GM12878 (cell line): ENCODE results near the gene GRIK4. TPM values are rescaled to one million over a fixed set of nuclear protein-coding genes. Genes with fewer than 3 reads are reported as not detected.

Source experiments
- ATAC-seq: fragments of 200-7000 bp; cut with Tn5 transposase; 3 replicates; pipeline ENCODE4 v1.9.1; 2020; ENCODE audit warnings: mild to moderate bottlenecking, moderate library complexity
- BruUV-seq: library from RNA; stranded (reverse); fragments of 400-500 nt; replicated peaks from 2 replicates; lab custom pipeline; 2021; lab: Mats Ljungman, UMichigan
- CTCF ChIA-PET: fragments of 300-600 bp; sonication (Branson Sonifier 250); formaldehyde crosslinking; extraction: SDS; loops from one replicate; lab custom pipeline; 2021; ENCODE audit warnings: inconsistent platforms; lab: Yijun Ruan, JAX
- POLR2A ChIA-PET: fragments of 350-600 bp; formaldehyde crosslinking; extraction: SDS; loops from one replicate; lab custom pipeline; 2021; ENCODE audit warnings: inconsistent platforms; lab: Charles Lee
- RAD21 ChIA-PET: fragments of 300-600 bp; sonication (Branson Sonifier 250); formaldehyde crosslinking; loops from one replicate; lab custom pipeline; 2023; ENCODE audit warnings: antibody characterized with exemption; ENCODE audit not compliant: unreplicated experiment; lab: Charles Lee
- SMC1A ChIA-PET: fragments of 300-600 bp; sonication (Branson Sonifier 250); formaldehyde crosslinking; loops from one replicate; lab custom pipeline; 2023; ENCODE audit not compliant: unreplicated experiment, uncharacterized antibody; lab: Charles Lee
- DNase-seq: peaks from one replicate; pipeline ENCODE4 v3.0.0-alpha.2; 2011; ENCODE audit warnings: low read depth, low spot score
- FAIRE-seq: peaks from 3 replicates; lab custom pipeline; 2011; peaks lifted over from hg19 to GRCh38; lab: Jason Lieb, UNC
- H2AFZ ChIP-seq: 2 replicates; pipeline ENCODE4 v1.6.0; 2011; ENCODE audit warnings: low read depth, low read length, control low read depth; ENCODE audit not compliant: control insufficient read depth
- H3K27ac ChIP-seq: 2 replicates; pipeline ENCODE4 v1.5.1; 2011; ENCODE audit warnings: control low read depth; ENCODE audit not compliant: control insufficient read depth, insufficient read depth
- H3K27me3 ChIP-seq, 2 experiments: replicated peaks in 1 of 2; 2 replicates each; pipeline versions ENCODE4 v1.6.0 to v1.6.1; 2011; ENCODE audit warnings: low read length in 1 of 2; ENCODE audit not compliant: control insufficient read depth in 2 of 2, insufficient read depth in 2 of 2
- H3K36me3 ChIP-seq, 2 experiments: 2 replicates each; pipeline ENCODE4 v1.5.1; 2011; ENCODE audit warnings: low read length in 1 of 2; ENCODE audit not compliant: control insufficient read depth in 2 of 2, insufficient read depth in 2 of 2
- H3K4me1 ChIP-seq: 2 replicates; pipeline ENCODE4 v1.6.1; 2011; ENCODE audit warnings: mild to moderate bottlenecking, low read length, moderate library complexity, mixed read lengths; ENCODE audit not compliant: control insufficient read depth, insufficient read depth
- H3K4me2 ChIP-seq: 2 replicates; pipeline ENCODE4 v1.6.0; 2011; ENCODE audit warnings: control low read depth; ENCODE audit not compliant: control insufficient read depth, insufficient read depth
- H3K4me3 ChIP-seq: fragments of 200-600 bp; sonication (generic); 2 replicates; pipeline ENCODE4 v1.5.1; 2016
- H3K79me2 ChIP-seq: 2 replicates; pipeline ENCODE4 v1.6.0; 2011; ENCODE audit warnings: low read length; ENCODE audit not compliant: control insufficient read depth, insufficient read depth
- H3K9ac ChIP-seq: 2 replicates; pipeline ENCODE4 v1.8.0; 2011; ENCODE audit warnings: low read length, control low read depth, mixed read lengths; ENCODE audit not compliant: control insufficient read depth, insufficient read depth
- H3K9me3 ChIP-seq: replicated peaks from 3 replicates; pipeline ENCODE4 v1.5.1; 2011; ENCODE audit warnings: mild to moderate bottlenecking, low read length; ENCODE audit not compliant: control insufficient read depth, insufficient read depth
- H4K20me1 ChIP-seq: 2 replicates; pipeline ENCODE4 v1.6.0; 2011; ENCODE audit not compliant: control insufficient read depth, insufficient read depth
- CBFB ChIP-seq: IDR thresholded peaks from 2 replicates; pipeline ENCODE4 v1.6.1; 2016; ENCODE audit warnings: antibody characterized with exemption, low read depth
- EGR1 ChIP-seq, 2 experiments: IDR thresholded peaks; 1 replicate in 1 of 2; 2 replicates in 1 of 2; pipeline ENCODE4 v1.6.1; 2011 to 2012; ENCODE audit warnings: low read depth in 2 of 2, low read length in 2 of 2, borderline replicate concordance in 1 of 2, mild to moderate bottlenecking in 1 of 2, moderate library complexity in 1 of 2
- GATAD2B ChIP-seq: fragments of 450-650 bp; conservative IDR thresholded peaks from 2 replicates; pipeline ENCODE4 v1.6.1; 2017; ENCODE audit warnings: low read depth, mild to moderate bottlenecking, moderate library complexity
- IKZF1 ChIP-seq: fragments of 450-650 bp; conservative IDR thresholded peaks from 2 replicates; pipeline ENCODE4 v1.6.1; 2017; ENCODE audit warnings: antibody characterized with exemption, mild to moderate bottlenecking
- MAX ChIP-seq: IDR thresholded peaks from 2 replicates; pipeline ENCODE4 v1.6.1; 2012; ENCODE audit warnings: low read depth, low read length, improper control_type of control experiment
- NFYA ChIP-seq: IDR thresholded peaks from 2 replicates; pipeline ENCODE4 v1.6.1; 2011; ENCODE audit warnings: low read depth, mild to moderate bottlenecking, low read length, improper control_type of control experiment, borderline replicate concordance
- RELA ChIP-seq: fragments of 450-650 bp; IDR thresholded peaks from 2 replicates; pipeline ENCODE4 v1.8.0; 2014; ENCODE audit warnings: borderline replicate concordance; ENCODE audit not compliant: partially characterized antibody
- RUNX3 ChIP-seq: IDR thresholded peaks from 2 replicates; pipeline ENCODE4 v1.6.1; 2012; ENCODE audit warnings: low read length, inconsistent platforms
- SKIL ChIP-seq: fragments of 450-650 bp; IDR thresholded peaks from 2 replicates; pipeline ENCODE4 v1.6.1; 2017; ENCODE audit warnings: mild to moderate bottlenecking, low read depth, inconsistent platforms; ENCODE audit not compliant: poor library complexity, severe bottlenecking
- SMARCA5 ChIP-seq: fragments of 450-650 bp; IDR thresholded peaks from 2 replicates; pipeline ENCODE4 v1.6.1; 2017; ENCODE audit warnings: mild to moderate bottlenecking
- SP1 ChIP-seq: IDR thresholded peaks from one replicate; pipeline ENCODE4 v1.6.1; 2011; ENCODE audit warnings: low read depth, low read length
- SPI1 ChIP-seq: IDR thresholded peaks from 2 replicates; pipeline ENCODE4 v1.6.1; 2011; ENCODE audit warnings: low read depth, mild to moderate bottlenecking, low read length, moderate library complexity, borderline replicate concordance; ENCODE audit not compliant: insufficient read depth
- YY1 ChIP-seq: IDR thresholded peaks from 2 replicates; pipeline ENCODE4 v1.6.1; 2011; ENCODE audit warnings: low read depth, mild to moderate bottlenecking, low read length
- WGBS: methylation state at CpG from one replicate; pipeline ENCODE4 v1.1.6; 2016; ENCODE audit warnings: low lambda C conversion rate; ENCODE audit not compliant: insufficient replicate concordance, insufficient coverage; ENCODE audit errors: missing lambda C conversion rate; 5-methylcytosine and 5-hydroxymethylcytosine counted together
- in situ Hi-C: fragments of 300-500 bp; cut with MboI; formaldehyde crosslinking; loops from 9 replicates; pipeline ENCODE4 v1.14.3; 2018; ENCODE audit warnings: mixed read lengths
- intact Hi-C: fragments of 100-400 bp; cut with micrococcal nuclease; formaldehyde crosslinking; loops from one replicate; pipeline ENCODE4 v1.14.2; 2022; ENCODE audit not compliant: unreplicated experiment
- polyA plus RNA-seq, 11 experiments: library from polyadenylated mRNA; depleted of rRNA in 4 of 11; unstranded in 6 of 11; stranded (reverse) in 5 of 11; fragments of >200 nt; fragmentation: Nextera tagmentation in 4 of 11; fragmentation: Illumina TruSeq in 1 of 11; extraction: Ambion mirVana in 4 of 11; extraction: Trizol in 1 of 11; gene quantifications; 1 replicate in 1 of 11; 2 replicates in 10 of 11; pipeline versions ENCODE4 v1.2.1 to v1.2.3, GENCODE V29; 2011 to 2016; ENCODE audit warnings: inconsistent platforms in 2 of 11, missing spikeins in 2 of 11, low read depth in 1 of 11
- total RNA-seq, 4 experiments: library from RNA; depleted of rRNA in 3 of 4; stranded (reverse); fragments of >200 nt in 3 of 4; fragmentation: Illumina TruSeq in 1 of 4; extraction: Trizol in 1 of 4; gene quantifications; 2 replicates each; pipeline versions ENCODE4 v1.2.1 to v1.2.3, GENCODE V29; 2013 to 2021

Gene GRIK4
- total and polyA plus RNA-seq, 10 of the 15 experiments (the other 5 are each of a cell fraction or from before 2014, with no cell fraction given): 0.33 to 3.6 (median 0.72) TPM

- H3K36me3 ChIP-seq: no peaks in the 10 kb centered on the region
- DNase-seq (no peak), FAIRE-seq (no peak), ATAC-seq (no peak)
- in situ Hi-C loops (no loop called here), intact Hi-C loops (no loop called here)
- H3K4me1 ChIP-seq: no peaks in the 10 kb centered on the region
- no TSS peak for BruUV-seq
- H3K27me3 ChIP-seq: peaks cover 0 to 6% of the 10 kb centered on the region in 2 experiments; a peak in 2 of 4 replicates
- ChIA-PET RAD21 (interaction anchor here (0.9 kb wide), 1 partner anchor 9 kb away, joined by 3 read pairs; no protein-coding TSS in a partner anchor), SMC1A (interaction anchor here (0.6 to 1.3 kb wide), 4 partner anchors 9 to 192 kb away, joined by 3 to 5 read pairs (median 4); no protein-coding TSS in a partner anchor), CTCF (interaction anchor here (0.8 to 1.4 kb wide), 5 partner anchors 9 to 429 kb away, joined by 3 to 6 read pairs (median 3); no protein-coding TSS in a partner anchor), POLR2A (interaction anchor here (0.6 kb wide), 1 partner anchor 335 kb away, joined by 3 read pairs; no protein-coding TSS in a partner anchor)
- no peaks in the 10 kb centered on the region for H3K9me3 ChIP-seq
- H3K4me2 ChIP-seq: no peak overlapping the region
- H2AFZ ChIP-seq: no peak overlapping the region
- TF ChIP-seq SP1: no peak
- no peak for TF ChIP-seq IKZF1
- H3K27ac ChIP-seq: no peak overlapping the region
- no peak overlapping the region for H3K4me3 ChIP-seq
- H4K20me1 ChIP-seq: no peaks in the 10 kb centered on the region
- 0% methylated on average over 3 of the region's 3 CpGs for WGBS
- H3K9ac ChIP-seq: no peak overlapping the region
- H3K79me2 ChIP-seq: no peaks in the 10 kb centered on the region
Measured at GRCh38 chr11:120936356-120936755, 424.8 kb downstream of the GRIK4 start.

GRCh38 chr11:120937501-120937900, 426.0 kb downstream of the GRIK4 start:
- ChIA-PET POLR2A (no interaction called here), SMC1A (interaction anchor here (1.3 kb wide), 1 partner anchor 10 kb away, joined by 3 read pairs; no protein-coding TSS in a partner anchor), RAD21 (no interaction called here), CTCF (interaction anchor here (0.6 to 1.4 kb wide), 3 partner anchors 9 to 102 kb away, joined by 3 read pairs; no protein-coding TSS in a partner anchor)
- H3K27ac ChIP-seq: no peak overlapping the region
- no peaks in the 10 kb centered on the region for H3K36me3 ChIP-seq
- H3K9ac ChIP-seq: no peak overlapping the region
- H3K4me1 ChIP-seq: no peaks in the 10 kb centered on the region
- H2AFZ ChIP-seq: no peak overlapping the region
- FAIRE-seq (no peak), DNase-seq (no peak), ATAC-seq (no peak)
- intact Hi-C loops (no loop called here), in situ Hi-C loops (no loop called here)
- no peak for TF ChIP-seq MAX
- TF ChIP-seq SKIL: no peak
- no peak for TF ChIP-seq RELA
- TF ChIP-seq RUNX3: no peak
- TF ChIP-seq CBFB: no peak
- no peak for TF ChIP-seq EGR1 (IDR thresholded peaks at IDR 0.05; ENCODE audit: borderline replicate concordance in 1 of 2, low read depth in 2 of 2, low read length in 2 of 2)
- no peak for TF ChIP-seq SMARCA5
- TF ChIP-seq YY1: no peak
- TF ChIP-seq NFYA: no peak
- no peak for TF ChIP-seq GATAD2B
- no peak for TF ChIP-seq SPI1
- TF ChIP-seq IKZF1: no peak
- no peaks in the 10 kb centered on the region for H3K9me3 ChIP-seq
- no peaks in the 10 kb centered on the region for H3K79me2 ChIP-seq
- WGBS: 32% methylated on average over 5 of the region's 5 CpGs
- no peaks in the 10 kb centered on the region for H4K20me1 ChIP-seq
- no peak overlapping the region for H3K4me2 ChIP-seq
- no peak overlapping the region for H3K4me3 ChIP-seq
- no TSS peak for BruUV-seq
- peaks cover 0 to 6% of the 10 kb centered on the region in 2 experiments; a peak in 2 of 4 replicates for H3K27me3 ChIP-seq
